CD4-positive, alpha-beta T cell treated with Interleukin-15 for 1 hour (primary cell): ENCODE data around the gene CYREN.
A peak's percentile ranks its signal among the peaks of the same experiment; 100 is the strongest.
"Not testable (repeated sequence)": the region's sequence is repeated elsewhere in the genome, so short reads cannot be mapped to it uniquely, and the experiment has no call there.

Experiments
- DNase-seq: peaks from one replicate; pipeline ENCODE4 v3.0.0-alpha.2; 2020

The CYREN gene

GRCh38 chr7:135174941-135175340 lies 4.4 kb upstream of the CYREN start:
- DNase-seq = no peak

GRCh38 chr7:135173916-135174315 lies 3.4 kb upstream of the CYREN start:
- not testable (repeated sequence) for DNase-seq

- DNase-seq = not testable (repeated sequence)
Measured at GRCh38 chr7:135171581-135172291, 1.2 kb upstream of the CYREN start.

GRCh38 chr7:135170998-135171481 lies 533 bp upstream of the CYREN start:
- not testable (repeated sequence) for DNase-seq

- no peak for DNase-seq
Measured at GRCh38 chr7:135169964-135170273, 588 bp downstream of the CYREN start.

- DNase-seq = peak; percentile 69
Measured at GRCh38 chr7:135169141-135169963, 1.2 kb downstream of the CYREN start.

- DNase-seq = no peak
Measured at GRCh38 chr7:135168489-135169140, 1.9 kb downstream of the CYREN start.

- DNase-seq = peak; percentile 52
Measured at GRCh38 chr7:135168001-135168400, 2.5 kb downstream of the CYREN start.

GRCh38 chr7:135167365-135167917 lies 3.1 kb downstream of the CYREN start:
- no peak for DNase-seq

- DNase-seq = no peak
Measured at GRCh38 chr7:135166338-135166990, 4.0 kb downstream of the CYREN start.

- no peak for DNase-seq
Measured at GRCh38 chr7:135165862-135166261, 4.6 kb downstream of the CYREN start.

GRCh38 chr7:135164357-135165061 lies 6.0 kb downstream of the CYREN start:
- no peak for DNase-seq

- DNase-seq = no peak
Measured at GRCh38 chr7:135162382-135163001, 8.0 kb downstream of the CYREN start.

- no peak for DNase-seq
Measured at GRCh38 chr7:135161669-135162068, 8.8 kb downstream of the CYREN start.

- no peak for DNase-seq
Measured at GRCh38 chr7:135160858-135161653, 9.5 kb downstream of the CYREN start.

- DNase-seq = no peak
Measured at GRCh38 chr7:135160098-135160857, 10.2 kb downstream of the CYREN start.

- DNase-seq = no peak
Measured at GRCh38 chr7:135159359-135160085, 11.0 kb downstream of the CYREN start.

GRCh38 chr7:135158874-135159273 lies 11.6 kb downstream of the CYREN start:
- DNase-seq = no peak

GRCh38 chr7:135158141-135158655 lies 12.3 kb downstream of the CYREN start:
- no peak for DNase-seq
